PFSK-1 (cell line): Measurements from ENCODE around the gene ACOX3.

Experiments used
- FOXP2 ChIP-seq: optimal IDR thresholded peaks from 2 replicates; pipeline ENCODE3; 2011; ENCODE audit warnings: borderline replicate concordance, control low read depth, inconsistent platforms; ENCODE audit not compliant: insufficient read depth; ENCODE audit errors: extremely low read length, extremely low read depth
- POLR2AphosphoS5 ChIP-seq: IDR thresholded peaks from 2 replicates; pipeline ENCODE4 v1.6.1; 2012; ENCODE audit warnings: low read depth, mild to moderate bottlenecking, control low read depth, low read length, moderate library complexity
- SIN3A ChIP-seq: IDR thresholded peaks from 2 replicates; pipeline ENCODE4 v1.6.1; 2012; ENCODE audit warnings: mild to moderate bottlenecking, low read length, moderate library complexity, borderline replicate concordance; ENCODE audit not compliant: insufficient read depth
- TAF1 ChIP-seq: IDR thresholded peaks from 2 replicates; pipeline ENCODE4 v1.6.1; 2012; ENCODE audit warnings: low read length, control low read depth, borderline replicate concordance; ENCODE audit not compliant: insufficient read depth
- TF ChIP-seq, protein P1 (sequence below), 2 experiments: IDR thresholded peaks; 2 replicates each; pipeline versions ENCODE4 v1.6.1 to v1.8.0; 2011 to 2012; ENCODE audit warnings: low read depth in 2 of 2, low read length in 2 of 2, control low read depth in 1 of 2, inconsistent platforms in 1 of 2, mild to moderate bottlenecking in 1 of 2, moderate library complexity in 1 of 2; ENCODE audit not compliant: insufficient read depth in 1 of 2

ACOX3 gene

GRCh38 chr4:8372506-8372905 lies 68.0 kb downstream of the ACOX3 start:
- TF ChIP-seq, protein P1, sequence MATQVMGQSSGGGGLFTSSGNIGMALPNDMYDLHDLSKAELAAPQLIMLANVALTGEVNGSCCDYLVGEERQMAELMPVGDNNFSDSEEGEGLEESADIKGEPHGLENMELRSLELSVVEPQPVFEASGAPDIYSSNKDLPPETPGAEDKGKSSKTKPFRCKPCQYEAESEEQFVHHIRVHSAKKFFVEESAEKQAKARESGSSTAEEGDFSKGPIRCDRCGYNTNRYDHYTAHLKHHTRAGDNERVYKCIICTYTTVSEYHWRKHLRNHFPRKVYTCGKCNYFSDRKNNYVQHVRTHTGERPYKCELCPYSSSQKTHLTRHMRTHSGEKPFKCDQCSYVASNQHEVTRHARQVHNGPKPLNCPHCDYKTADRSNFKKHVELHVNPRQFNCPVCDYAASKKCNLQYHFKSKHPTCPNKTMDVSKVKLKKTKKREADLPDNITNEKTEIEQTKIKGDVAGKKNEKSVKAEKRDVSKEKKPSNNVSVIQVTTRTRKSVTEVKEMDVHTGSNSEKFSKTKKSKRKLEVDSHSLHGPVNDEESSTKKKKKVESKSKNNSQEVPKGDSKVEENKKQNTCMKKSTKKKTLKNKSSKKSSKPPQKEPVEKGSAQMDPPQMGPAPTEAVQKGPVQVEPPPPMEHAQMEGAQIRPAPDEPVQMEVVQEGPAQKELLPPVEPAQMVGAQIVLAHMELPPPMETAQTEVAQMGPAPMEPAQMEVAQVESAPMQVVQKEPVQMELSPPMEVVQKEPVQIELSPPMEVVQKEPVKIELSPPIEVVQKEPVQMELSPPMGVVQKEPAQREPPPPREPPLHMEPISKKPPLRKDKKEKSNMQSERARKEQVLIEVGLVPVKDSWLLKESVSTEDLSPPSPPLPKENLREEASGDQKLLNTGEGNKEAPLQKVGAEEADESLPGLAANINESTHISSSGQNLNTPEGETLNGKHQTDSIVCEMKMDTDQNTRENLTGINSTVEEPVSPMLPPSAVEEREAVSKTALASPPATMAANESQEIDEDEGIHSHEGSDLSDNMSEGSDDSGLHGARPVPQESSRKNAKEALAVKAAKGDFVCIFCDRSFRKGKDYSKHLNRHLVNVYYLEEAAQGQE (IDR thresholded peaks at IDR 0.05; ENCODE audit: insufficient read depth in 1 of 2, low read depth in 2 of 2, low read length in 2 of 2), result no peak
- TF ChIP-seq POLR2AphosphoS5 (no peak), SIN3A (no peak), TAF1 (no peak), FOXP2 (no peak)

DNA sequence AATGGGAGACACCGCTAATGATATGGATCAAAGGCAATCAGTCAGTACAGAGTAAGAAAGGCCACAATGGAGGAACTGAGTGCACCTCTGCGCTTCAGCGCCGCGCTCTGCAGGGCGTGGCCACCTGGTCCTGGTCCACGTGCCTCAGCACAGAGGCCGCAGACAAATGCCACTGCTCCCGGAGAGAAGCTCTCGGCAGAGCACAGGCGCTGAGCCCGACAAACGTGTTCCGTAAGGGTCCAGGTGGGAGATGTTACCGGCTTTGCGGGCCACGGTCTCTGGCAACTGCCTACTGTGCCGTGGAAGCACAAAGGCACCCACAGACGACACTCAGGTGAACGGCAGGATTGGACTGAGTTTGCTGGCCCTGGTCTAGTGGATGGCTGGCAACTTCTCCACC lies 68.9 kb downstream of the ACOX3 start:
- no peak for TF ChIP-seq SIN3A
- TF ChIP-seq, protein P1 (IDR thresholded peaks at IDR 0.05; ENCODE audit: insufficient read depth in 1 of 2, low read depth in 2 of 2, low read length in 2 of 2), result no peak

DNA sequence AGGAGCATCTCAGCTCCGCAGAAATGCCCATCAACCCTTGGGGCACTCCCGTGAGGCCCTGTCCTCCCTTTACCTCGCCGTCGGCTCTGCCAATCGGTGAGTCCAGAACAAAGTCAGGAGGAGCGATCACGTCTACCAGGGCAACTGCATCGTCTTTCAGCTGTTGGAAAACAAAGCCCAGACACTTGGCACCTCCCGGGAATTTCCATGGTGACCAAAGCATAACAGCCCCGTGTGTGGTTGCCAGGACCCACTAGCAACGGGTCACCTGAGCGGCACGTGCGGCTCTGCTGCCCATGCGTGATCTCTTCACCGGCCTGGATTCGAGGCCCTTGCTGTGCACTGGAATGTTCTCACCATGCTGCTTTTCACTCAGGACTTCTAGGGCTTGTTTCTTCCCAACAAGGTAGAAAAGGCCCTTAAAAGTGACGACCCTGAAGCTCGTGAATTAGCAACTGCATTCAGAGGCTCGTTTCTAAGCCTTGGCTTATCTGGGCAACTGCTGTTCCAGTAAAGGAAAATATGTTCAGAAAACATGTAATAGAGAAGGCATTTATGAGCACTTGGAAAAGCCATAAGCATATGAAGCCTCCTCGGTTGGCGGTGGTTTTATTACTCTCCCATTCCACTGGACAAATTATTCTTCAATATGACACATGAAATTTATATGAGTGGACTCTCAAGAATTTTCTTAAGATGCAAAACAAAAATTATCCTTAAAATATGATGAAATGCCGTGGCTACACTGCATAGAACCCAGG lies 69.5 kb downstream of the ACOX3 start:
- TF ChIP-seq, protein P1 (IDR thresholded peaks at IDR 0.05; ENCODE audit: insufficient read depth in 1 of 2, low read depth in 2 of 2, low read length in 2 of 2), result no peak
- TF ChIP-seq SIN3A (no peak), POLR2AphosphoS5 (no peak), TAF1 (no peak), FOXP2 (no peak)

GRCh38 chr4:8370106-8370787 lies 70.3 kb downstream of the ACOX3 start:
- TF ChIP-seq SIN3A (no peak), POLR2AphosphoS5 (no peak)
- TF ChIP-seq, protein P1 (IDR thresholded peaks at IDR 0.05; ENCODE audit: insufficient read depth in 1 of 2, low read depth in 2 of 2, low read length in 2 of 2), result no peak
